ENCODE measurements around the gene INPP5K.

- TF ChIP-seq CTCF (IDR thresholded peaks at IDR 0.05) = no peak
- TF ChIP-seq POLR2A (IDR thresholded peaks at IDR 0.05; ENCODE audit: low read depth) = no peak
- no peak for TF ChIP-seq POLR2AphosphoS5 (IDR thresholded peaks at IDR 0.05)
- TF ChIP-seq EP300 (IDR thresholded peaks at IDR 0.05) = no peak
These were observed 23.4 kb upstream of the INPP5K start for GRCh38 chr17:1539811-1540210.
